Muscle layer of colon (tissue), 2 donors: ENCODE data around the gene KDM1B.

Experiments used
- H3K27ac ChIP-seq: one replicate; pipeline ENCODE4 v1.7.0; 2013; ENCODE audit warnings: low read depth, mild to moderate bottlenecking, low read length, moderate library complexity
- H3K27me3 ChIP-seq, 2 donors: one replicate each; pipeline ENCODE4 v1.7.0; 2013; ENCODE audit warnings: low read length in 2 of 2, mild to moderate bottlenecking in 2 of 2; ENCODE audit not compliant: insufficient read depth in 2 of 2, control insufficient read depth in 1 of 2
- H3K36me3 ChIP-seq: one replicate; pipeline ENCODE4 v1.7.0; 2013; ENCODE audit warnings: mild to moderate bottlenecking, low read length; ENCODE audit not compliant: insufficient read depth
- H3K4me1 ChIP-seq: one replicate; pipeline ENCODE4 v1.7.0; 2013; ENCODE audit warnings: mild to moderate bottlenecking, low read length; ENCODE audit not compliant: insufficient read depth
- H3K4me3 ChIP-seq, 2 donors: one replicate each; pipeline ENCODE4 v1.7.0; 2013; ENCODE audit warnings: low read length in 2 of 2, low read depth in 1 of 2, mild to moderate bottlenecking in 1 of 2, moderate library complexity in 1 of 2
- H3K9ac ChIP-seq: one replicate; pipeline ENCODE4 v1.7.0; 2013; ENCODE audit warnings: low read length
- H3K9me3 ChIP-seq: one replicate; pipeline ENCODE4 v1.7.0; 2013; ENCODE audit warnings: mild to moderate bottlenecking, low read length
- donor health status: abdominal sarcoma.
- donor health status: Adenocarcinoma of cecum.

KDM1B gene

GRCh38 chr6:18155150-18155863 lies at the start of gene KDM1B:
Gene KDM1B (plus strand): TSS chr6:18155422. CDS start chr6:18159896, 4,474 bp downstream.
- H3K4me3 ChIP-seq = peak within 1 kb of the TSS; percentile 82 to 96
- no peaks in the 10 kb centered on the region for H3K27me3 ChIP-seq
- H3K4me1 ChIP-seq = peaks cover 12% of the 10 kb centered on the region
- H3K9me3 ChIP-seq = no peaks in the 10 kb centered on the region
- H3K27ac ChIP-seq = peak within 1 kb of the TSS; percentile 92
- no peaks in the 10 kb centered on the region for H3K36me3 ChIP-seq
- H3K9ac ChIP-seq = peak within 1 kb of the TSS; percentile 84

GRCh38 chr6:18107061-18107460 lies 48.2 kb upstream of the KDM1B start:
- H3K27me3 ChIP-seq = no peaks in the 10 kb centered on the region
- H3K36me3 ChIP-seq = no peaks in the 10 kb centered on the region
- no peak overlapping the region for H3K9ac ChIP-seq
- H3K9me3 ChIP-seq = no peaks in the 10 kb centered on the region
- H3K4me3 ChIP-seq = no peak overlapping the region
- H3K4me1 ChIP-seq = no peaks in the 10 kb centered on the region
- no peak overlapping the region for H3K27ac ChIP-seq

DNA sequence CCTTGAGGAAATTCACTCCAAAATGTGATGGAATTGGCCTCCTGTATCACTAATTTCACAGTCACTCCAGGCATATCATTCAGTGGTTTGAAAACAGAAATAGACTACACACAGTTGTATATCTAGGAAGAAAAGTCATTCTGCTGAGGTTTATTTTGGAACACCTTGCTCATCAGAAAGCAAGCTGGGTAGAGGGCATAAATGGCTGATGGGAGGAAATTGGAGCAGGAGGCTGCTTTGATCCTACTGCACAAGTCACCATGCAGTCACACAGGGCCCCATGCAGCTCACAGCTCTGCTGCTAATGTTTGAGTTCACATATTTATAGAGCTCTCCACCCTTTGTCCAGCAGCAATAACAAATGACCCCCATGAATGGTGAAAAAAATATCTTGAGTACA lies 45.1 kb upstream of the KDM1B start:
- Histone ChIP-seq H3K4me3 (no peak overlapping the region), H3K9ac (no peak overlapping the region), H3K36me3 (no peaks in the 10 kb centered on the region), H3K27me3 (no peaks in the 10 kb centered on the region), H3K27ac (no peak overlapping the region), H3K9me3 (no peaks in the 10 kb centered on the region), H3K4me1 (no peaks in the 10 kb centered on the region)

- Histone ChIP-seq H3K4me1 (no peaks in the 10 kb centered on the region), H3K9me3 (no peaks in the 10 kb centered on the region), H3K27me3 (no peaks in the 10 kb centered on the region), H3K9ac (no peak overlapping the region), H3K4me3 (no peak overlapping the region), H3K36me3 (no peaks in the 10 kb centered on the region), H3K27ac (no peak overlapping the region)
Observed at GRCh38 chr6:18115356-18115755, 39.9 kb upstream of the KDM1B start.

GRCh38 chr6:18117136-18117535 lies 38.1 kb upstream of the KDM1B start:
- H3K9me3 ChIP-seq = no peaks in the 10 kb centered on the region
- H3K27me3 ChIP-seq = no peaks in the 10 kb centered on the region
- H3K4me3 ChIP-seq = no peak overlapping the region
- no peaks in the 10 kb centered on the region for H3K36me3 ChIP-seq
- peaks cover 5% of the 10 kb centered on the region for H3K4me1 ChIP-seq
- H3K9ac ChIP-seq = no peak overlapping the region
- no peak overlapping the region for H3K27ac ChIP-seq

- Histone ChIP-seq H3K4me1 (peaks cover 5% of the 10 kb centered on the region), H3K27me3 (no peaks in the 10 kb centered on the region), H3K36me3 (no peaks in the 10 kb centered on the region), H3K27ac (no peak overlapping the region), H3K4me3 (no peak overlapping the region), H3K9ac (no peak overlapping the region), H3K9me3 (no peaks in the 10 kb centered on the region)
Observed at GRCh38 chr6:18118330-18118729, 36.9 kb upstream of the KDM1B start.

- Histone ChIP-seq H3K4me1 (peaks cover 5% of the 10 kb centered on the region), H3K9ac (no peak overlapping the region), H3K36me3 (no peaks in the 10 kb centered on the region), H3K27me3 (no peaks in the 10 kb centered on the region), H3K27ac (no peak overlapping the region), H3K9me3 (no peaks in the 10 kb centered on the region), H3K4me3 (no peak overlapping the region)
Observed at GRCh38 chr6:18119236-18119635, 36.0 kb upstream of the KDM1B start.

DNA sequence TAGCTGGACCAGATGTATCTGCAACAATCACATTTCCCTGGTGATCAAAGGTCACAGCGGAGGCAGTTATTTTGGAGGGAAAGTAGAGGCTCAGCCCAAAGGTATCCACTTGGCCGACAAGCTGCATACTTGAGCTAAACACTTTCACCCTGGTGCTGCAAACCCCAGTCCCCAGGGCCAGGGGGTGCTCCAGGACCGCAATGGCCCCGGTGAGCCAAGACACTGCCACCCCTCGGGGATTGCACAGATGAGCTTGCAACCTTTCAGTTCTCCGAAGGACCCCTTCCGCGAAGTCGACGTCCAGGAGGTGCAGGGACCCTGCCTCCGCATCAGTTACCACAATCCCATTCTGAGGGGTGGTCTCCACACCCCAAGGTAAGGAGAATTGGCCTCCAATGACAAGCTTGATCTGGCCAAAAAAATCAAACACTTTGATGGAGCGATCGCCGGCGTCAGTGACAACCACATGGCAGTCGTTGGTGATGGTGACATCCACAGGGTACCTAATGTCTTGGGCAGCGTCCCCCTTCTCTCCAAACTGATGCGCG lies 33.6 kb upstream of the KDM1B start:
- Histone ChIP-seq H3K36me3 (no peaks in the 10 kb centered on the region), H3K27ac (no peak overlapping the region), H3K4me3 (peak overlapping the region in 1 of 2 donors; percentile 63), H3K9ac (no peak overlapping the region), H3K4me1 (peaks cover 5% of the 10 kb centered on the region), H3K27me3 (no peaks in the 10 kb centered on the region), H3K9me3 (no peaks in the 10 kb centered on the region)

GRCh38 chr6:18122128-18123093 lies 32.8 kb upstream of the KDM1B start, which contains the start of gene NHLRC1:
Gene NHLRC1 (minus strand): TSS chr6:18122677. CDS start chr6:18122606, 71 bp downstream.
- no peaks in the 10 kb centered on the region for H3K9me3 ChIP-seq
- H3K4me1 ChIP-seq = peaks cover 5% of the 10 kb centered on the region
- H3K36me3 ChIP-seq = no peaks in the 10 kb centered on the region
- no peaks in the 10 kb centered on the region for H3K27me3 ChIP-seq
- no peak within 1 kb of the TSS for H3K27ac ChIP-seq
- H3K9ac ChIP-seq = peak within 1 kb of the TSS; percentile 37
- H3K4me3 ChIP-seq = peak within 1 kb of the TSS; percentile 50 to 63

DNA sequence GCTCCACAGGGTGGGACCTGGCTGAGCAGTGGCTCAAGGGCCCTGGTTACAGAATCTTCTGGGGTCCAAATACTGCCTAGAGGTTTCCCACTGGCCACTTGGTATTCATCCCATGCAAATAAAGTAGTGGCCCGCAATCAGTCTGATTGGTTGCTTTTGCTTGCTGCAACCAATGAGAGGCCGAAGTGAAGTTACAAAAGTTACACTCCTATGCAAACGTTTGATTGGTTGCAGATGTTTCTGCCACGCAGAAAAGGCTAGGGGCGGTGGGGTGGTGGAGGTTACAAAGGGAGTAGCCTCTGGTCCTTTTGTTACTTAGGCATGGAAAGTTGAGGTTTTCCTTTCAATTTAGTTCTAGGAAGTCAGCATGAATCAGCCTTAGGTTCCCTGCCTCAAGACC lies 29.1 kb upstream of the KDM1B start:
- Histone ChIP-seq H3K27ac (no peak overlapping the region), H3K9me3 (no peaks in the 10 kb centered on the region), H3K4me1 (peaks cover 5% of the 10 kb centered on the region), H3K27me3 (no peaks in the 10 kb centered on the region), H3K4me3 (no peak overlapping the region), H3K36me3 (peaks cover 4% of the 10 kb centered on the region), H3K9ac (no peak overlapping the region)

DNA sequence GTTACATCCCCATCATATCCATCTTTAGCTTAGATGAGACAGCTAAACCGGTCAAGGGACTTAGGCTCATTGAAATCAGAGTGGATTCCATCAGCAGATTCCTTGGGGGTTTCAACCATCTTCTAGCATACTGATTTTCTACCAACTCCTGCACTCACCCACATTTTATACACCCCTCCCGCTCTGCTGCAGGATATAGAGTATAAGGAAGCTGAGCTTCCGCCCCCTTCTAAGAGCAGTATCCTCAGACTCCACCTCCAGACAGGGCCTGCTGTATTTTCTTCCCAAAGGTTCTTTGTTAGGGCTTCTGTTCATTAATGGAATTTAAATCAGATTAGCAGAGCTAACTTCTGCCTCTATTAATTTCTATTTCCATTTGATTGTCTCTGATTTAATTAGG lies 22.9 kb upstream of the KDM1B start:
- H3K4me3 ChIP-seq = no peak overlapping the region
- H3K36me3 ChIP-seq = peaks cover 16% of the 10 kb centered on the region
- H3K4me1 ChIP-seq = no peaks in the 10 kb centered on the region
- no peaks in the 10 kb centered on the region for H3K27me3 ChIP-seq
- no peak overlapping the region for H3K27ac ChIP-seq
- H3K9me3 ChIP-seq = no peaks in the 10 kb centered on the region
- H3K9ac ChIP-seq = no peak overlapping the region
